ENCODE data around the gene GPLD1. TPM values are rescaled to one million over a fixed set of nuclear protein-coding genes. Genes with fewer than 3 reads are reported as not detected.

GPLD1 gene
- total RNA-seq, 2 experiments from 2014 or later, result 0.52 to 0.74 TPM

- H3K9me3 Mint-ChIP-seq, result no peaks in the 10 kb centered on the region
- DNase-seq, result no peak
- no peaks in the 10 kb centered on the region for H3K27me3 Mint-ChIP-seq (ENCODE audit: low read depth)
- no peaks in the 10 kb centered on the region for H3K36me3 Mint-ChIP-seq (ENCODE audit: low read depth)
- H3K27ac Mint-ChIP-seq, result no peak overlapping the region
- H3K4me3 Mint-ChIP-seq, result no peak overlapping the region
- H3K4me1 Mint-ChIP-seq (ENCODE audit: low read depth), result no peaks in the 10 kb centered on the region
- intact Hi-C loops (cut with micrococcal nuclease), result no loop called here
- CTCF ChIA-PET, result interaction anchor here (2.2 kb wide), 1 partner anchor 18 kb away, joined by 5 read pairs; the partner anchor contains the start of gene ALDH5A1
Measured at GRCh38 chr6:24476631-24477030, 12.7 kb downstream of the GPLD1 start.

DNA sequence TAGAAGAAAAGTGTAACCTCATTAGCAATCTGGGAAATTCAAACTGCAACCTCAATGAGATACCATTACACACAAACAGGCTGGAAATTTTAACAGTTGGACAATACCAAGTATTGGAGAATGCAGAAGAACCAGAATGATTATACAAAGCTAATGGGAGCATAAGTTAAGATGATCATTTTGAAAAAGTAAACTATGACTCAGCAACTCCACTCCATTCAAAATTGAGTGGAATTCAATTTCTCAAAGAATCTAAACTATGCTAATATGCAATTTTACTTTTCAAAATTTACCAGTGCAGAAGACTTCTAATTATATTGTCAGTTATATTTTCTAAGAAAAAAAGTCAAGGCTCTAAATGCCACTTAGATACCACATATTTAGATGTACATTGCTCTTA, 17.2 kb downstream of the GPLD1 start:
- no peaks in the 10 kb centered on the region for H3K27me3 Mint-ChIP-seq (ENCODE audit: low read depth)
- no peaks in the 10 kb centered on the region for H3K36me3 Mint-ChIP-seq (ENCODE audit: low read depth)
- no peak for DNase-seq
- intact Hi-C loops (cut with micrococcal nuclease), result no loop called here
- H3K9me3 Mint-ChIP-seq, result no peaks in the 10 kb centered on the region
- CTCF ChIA-PET, result interaction anchor here (0.6 kb wide), 1 partner anchor 43 kb away, joined by 6 read pairs; no protein-coding TSS in a partner anchor
- no peak overlapping the region for H3K27ac Mint-ChIP-seq
- H3K4me1 Mint-ChIP-seq (ENCODE audit: low read depth), result no peaks in the 10 kb centered on the region
- no peak overlapping the region for H3K4me3 Mint-ChIP-seq

- intact Hi-C loops (cut with micrococcal nuclease), result no loop called here
- no peak for DNase-seq
- Mint-ChIP-seq H3K9me3 (no peaks in the 10 kb centered on the region), H3K27me3 (ENCODE audit: low read depth) (no peaks in the 10 kb centered on the region), H3K27ac (no peak overlapping the region), H3K36me3 (ENCODE audit: low read depth) (no peaks in the 10 kb centered on the region), H3K4me1 (ENCODE audit: low read depth) (no peaks in the 10 kb centered on the region), H3K4me3 (no peak overlapping the region)
- CTCF ChIA-PET, result interaction anchor here (0.7 kb wide), 2 partner anchors 137 to 153 kb away, joined by 4 to 5 read pairs; no protein-coding TSS in a partner anchor
Measured at GRCh38 chr6:24469811-24470210, 19.6 kb downstream of the GPLD1 start.

- Mint-ChIP-seq H3K4me1 (ENCODE audit: low read depth) (no peaks in the 10 kb centered on the region), H3K9me3 (no peaks in the 10 kb centered on the region), H3K36me3 (ENCODE audit: low read depth) (no peaks in the 10 kb centered on the region), H3K27me3 (ENCODE audit: low read depth) (no peaks in the 10 kb centered on the region), H3K4me3 (no peak overlapping the region), H3K27ac (no peak overlapping the region)
- DNase-seq, result no peak
- intact Hi-C loops (cut with micrococcal nuclease), result no loop called here
- CTCF ChIA-PET, result no interaction called here
Measured at GRCh38 chr6:24464253-24465038, 24.9 kb downstream of the GPLD1 start.

GRCh38 chr6:24460966-24461365, 28.4 kb downstream of the GPLD1 start:
- no peaks in the 10 kb centered on the region for H3K27me3 Mint-ChIP-seq (ENCODE audit: low read depth)
- no peaks in the 10 kb centered on the region for H3K36me3 Mint-ChIP-seq (ENCODE audit: low read depth)
- no peak overlapping the region for H3K4me3 Mint-ChIP-seq
- intact Hi-C loops (cut with micrococcal nuclease), result no loop called here
- H3K27ac Mint-ChIP-seq, result no peak overlapping the region
- DNase-seq, result no peak
- no peaks in the 10 kb centered on the region for H3K4me1 Mint-ChIP-seq (ENCODE audit: low read depth)
- no peaks in the 10 kb centered on the region for H3K9me3 Mint-ChIP-seq
- CTCF ChIA-PET, result no interaction called here

- no peak for DNase-seq
- Mint-ChIP-seq H3K9me3 (no peaks in the 10 kb centered on the region), H3K27me3 (ENCODE audit: low read depth) (no peaks in the 10 kb centered on the region), H3K36me3 (ENCODE audit: low read depth) (no peaks in the 10 kb centered on the region), H3K4me1 (ENCODE audit: low read depth) (no peaks in the 10 kb centered on the region), H3K27ac (no peak overlapping the region), H3K4me3 (no peak overlapping the region)
- CTCF ChIA-PET, result no interaction called here
- intact Hi-C loops (cut with micrococcal nuclease), result no loop called here
Measured at GRCh38 chr6:24458941-24459340, 30.4 kb downstream of the GPLD1 start.

DNA sequence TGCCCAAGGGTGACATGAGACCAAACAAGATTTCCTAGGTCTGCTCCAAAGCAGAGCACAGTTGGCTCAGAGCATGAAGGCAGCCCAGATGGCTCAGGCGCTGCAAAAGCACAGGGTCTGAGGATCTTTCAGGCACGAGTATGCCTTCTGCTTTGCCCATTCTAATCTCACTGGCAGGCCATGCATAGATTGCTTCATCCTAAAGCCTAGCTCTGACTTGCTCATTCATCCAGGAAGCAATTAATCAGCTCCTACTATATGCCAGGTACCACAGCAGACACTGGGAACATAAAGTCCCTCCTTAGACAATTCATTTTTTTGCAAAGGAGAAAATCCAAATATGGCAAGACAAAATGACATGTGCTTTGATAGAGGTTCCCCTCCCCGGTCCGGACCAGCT, 31.2 kb downstream of the GPLD1 start:
- no peaks in the 10 kb centered on the region for H3K4me1 Mint-ChIP-seq (ENCODE audit: low read depth)
- H3K9me3 Mint-ChIP-seq, result no peaks in the 10 kb centered on the region
- intact Hi-C loops (cut with micrococcal nuclease), result no loop called here
- no peak for DNase-seq
- H3K27me3 Mint-ChIP-seq (ENCODE audit: low read depth), result no peaks in the 10 kb centered on the region
- no peak overlapping the region for H3K4me3 Mint-ChIP-seq
- H3K36me3 Mint-ChIP-seq (ENCODE audit: low read depth), result no peaks in the 10 kb centered on the region
- no peak overlapping the region for H3K27ac Mint-ChIP-seq
- CTCF ChIA-PET, result no interaction called here

GRCh38 chr6:24455061-24455460, 34.3 kb downstream of the GPLD1 start:
- DNase-seq, result no peak
- intact Hi-C loops (cut with micrococcal nuclease), result no loop called here
- Mint-ChIP-seq H3K36me3 (ENCODE audit: low read depth) (no peaks in the 10 kb centered on the region), H3K27me3 (ENCODE audit: low read depth) (no peaks in the 10 kb centered on the region), H3K4me1 (ENCODE audit: low read depth) (no peaks in the 10 kb centered on the region), H3K9me3 (no peaks in the 10 kb centered on the region), H3K27ac (no peak overlapping the region), H3K4me3 (no peak overlapping the region)
- CTCF ChIA-PET, result interaction anchor here (1.2 kb wide), 1 partner anchor 68 kb away, joined by 3 read pairs; no protein-coding TSS in a partner anchor

DNA sequence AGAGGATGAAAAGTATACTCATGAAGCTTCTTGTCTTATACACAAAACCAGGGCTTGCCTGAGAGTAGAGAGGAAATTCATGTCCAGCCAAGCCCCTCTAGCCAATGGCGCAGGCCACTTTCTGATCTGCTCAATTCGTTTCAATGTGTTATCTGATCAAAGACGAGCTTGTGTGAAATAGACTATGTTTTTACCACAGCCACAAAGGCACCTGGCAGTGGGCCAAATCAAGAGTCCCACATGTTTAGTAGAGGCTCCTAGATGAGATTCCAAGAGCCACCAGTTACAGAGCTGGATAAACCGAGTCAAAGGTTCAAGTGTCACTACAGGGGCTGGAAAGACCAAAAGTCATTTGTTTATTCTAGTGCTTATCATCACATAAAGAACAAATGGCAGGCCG, 34.9 kb downstream of the GPLD1 start:
- H3K27me3 Mint-ChIP-seq (ENCODE audit: low read depth), result no peaks in the 10 kb centered on the region
- no peaks in the 10 kb centered on the region for H3K36me3 Mint-ChIP-seq (ENCODE audit: low read depth)
- H3K9me3 Mint-ChIP-seq, result no peaks in the 10 kb centered on the region
- intact Hi-C loops (cut with micrococcal nuclease), result no loop called here
- H3K27ac Mint-ChIP-seq, result no peak overlapping the region
- no peaks in the 10 kb centered on the region for H3K4me1 Mint-ChIP-seq (ENCODE audit: low read depth)
- CTCF ChIA-PET, result interaction anchor here (0.5 kb wide), 1 partner anchor 59 kb away, joined by 3 read pairs; no protein-coding TSS in a partner anchor
- no peak for DNase-seq
- no peak overlapping the region for H3K4me3 Mint-ChIP-seq

GRCh38 chr6:24453921-24454320, 35.5 kb downstream of the GPLD1 start:
- no peak for DNase-seq
- no peaks in the 10 kb centered on the region for H3K4me1 Mint-ChIP-seq (ENCODE audit: low read depth)
- no peaks in the 10 kb centered on the region for H3K9me3 Mint-ChIP-seq
- CTCF ChIA-PET, result interaction anchor here (0.5 kb wide), 1 partner anchor 58 kb away, joined by 3 read pairs; no protein-coding TSS in a partner anchor
- H3K27ac Mint-ChIP-seq, result no peak overlapping the region
- intact Hi-C loops (cut with micrococcal nuclease), result no loop called here
- no peaks in the 10 kb centered on the region for H3K36me3 Mint-ChIP-seq (ENCODE audit: low read depth)
- H3K27me3 Mint-ChIP-seq (ENCODE audit: low read depth), result no peaks in the 10 kb centered on the region
- no peak overlapping the region for H3K4me3 Mint-ChIP-seq

- CTCF ChIA-PET, result no interaction called here
- no peaks in the 10 kb centered on the region for H3K36me3 Mint-ChIP-seq (ENCODE audit: low read depth)
- H3K27me3 Mint-ChIP-seq (ENCODE audit: low read depth), result no peaks in the 10 kb centered on the region
- no peak overlapping the region for H3K27ac Mint-ChIP-seq
- DNase-seq, result no peak
- no peaks in the 10 kb centered on the region for H3K4me1 Mint-ChIP-seq (ENCODE audit: low read depth)
- H3K9me3 Mint-ChIP-seq, result no peaks in the 10 kb centered on the region
- no peak overlapping the region for H3K4me3 Mint-ChIP-seq
- intact Hi-C loops (cut with micrococcal nuclease), result no loop called here
Measured at GRCh38 chr6:24451581-24452388, 37.6 kb downstream of the GPLD1 start.

GRCh38 chr6:24448828-24449525, 40.4 kb downstream of the GPLD1 start:
- Mint-ChIP-seq H3K36me3 (ENCODE audit: low read depth) (no peaks in the 10 kb centered on the region), H3K4me3 (no peak overlapping the region), H3K27ac (no peak overlapping the region), H3K9me3 (no peaks in the 10 kb centered on the region), H3K27me3 (ENCODE audit: low read depth) (no peaks in the 10 kb centered on the region), H3K4me1 (ENCODE audit: low read depth) (no peaks in the 10 kb centered on the region)
- intact Hi-C loops (cut with micrococcal nuclease), result no loop called here
- DNase-seq, result no peak
- CTCF ChIA-PET, result no interaction called here

Data from activated naive CD4-positive, alpha-beta T cell treated with anti-CD3 and anti-CD28 coated beads for 36 hours (primary cell).